OCI-LY3 (cell line): Measurements from ENCODE around the gene AUTS2.

ENCODE experiments used
- H2AFZ ChIP-seq: fragments of 200-600, 300-600 bp; shearing (Covaris generic); 2 replicates; pipeline ENCODE4 v1.6.0; 2014; ENCODE audit warnings: antibody characterized with exemption, low read depth, low read length
- H3K27ac ChIP-seq: fragments of 200-600, 300-600 bp; sonication (generic); 2 replicates; pipeline ENCODE4 v1.5.1; 2014; ENCODE audit warnings: mild to moderate bottlenecking, low read length, moderate library complexity, mixed read lengths
- H3K27me3 ChIP-seq: fragments of 200-600, 300-600 bp; sonication (generic); 2 replicates; pipeline ENCODE4 v1.6.1; 2014; ENCODE audit warnings: low read depth, low read length, mixed read lengths
- H3K36me3 ChIP-seq: fragments of 200-600, 300-600 bp; sonication (generic); replicated peaks from 2 replicates; pipeline ENCODE3; 2014; ENCODE audit warnings: low read depth, low read length, mixed read lengths
- H3K4me1 ChIP-seq: fragments of 300-600, 200-600 bp; sonication (generic); 2 replicates; pipeline ENCODE4 v1.6.1; 2014; ENCODE audit warnings: low read length, mixed read lengths
- H3K4me2 ChIP-seq: fragments of 200-600, 300-600 bp; sonication (generic); 2 replicates; pipeline ENCODE4 v1.6.1; 2014; ENCODE audit warnings: low read length, mixed read lengths
- H3K4me3 ChIP-seq: fragments of 300-600, 200-600 bp; sonication (generic); 2 replicates; pipeline ENCODE4 v1.5.1; 2014; ENCODE audit warnings: antibody characterized with exemption, mild to moderate bottlenecking, low read length, moderate library complexity
- H3K79me2 ChIP-seq: fragments of 300-600, 200-600 bp; shearing (Covaris generic); 2 replicates; pipeline ENCODE4 v1.6.1; 2014; ENCODE audit warnings: mild to moderate bottlenecking, low read length, mixed read lengths
- H3K9ac ChIP-seq: fragments of 300-600, 200-600 bp; shearing (Covaris generic); 2 replicates; pipeline ENCODE4 v1.6.0; 2014; ENCODE audit warnings: mild to moderate bottlenecking, low read length, moderate library complexity
- H3K9me3 ChIP-seq: fragments of 200-600, 300-600 bp; shearing (Covaris generic); 2 replicates; pipeline ENCODE4 v1.6.1; 2014; ENCODE audit warnings: low read length, mixed read lengths; ENCODE audit not compliant: insufficient read depth
- H4K20me1 ChIP-seq: fragments of 200-600, 300-600 bp; sonication (generic); 2 replicates; pipeline ENCODE4 v1.6.1; 2016; ENCODE audit warnings: low read length, mixed read lengths; ENCODE audit not compliant: insufficient read depth
- CTCF ChIP-seq: fragments of 200-600, 300-600 bp; sonication (generic); IDR thresholded peaks from 2 replicates; pipeline ENCODE4 v1.5.1; 2014; ENCODE audit warnings: antibody characterized with exemption, low read length, low read depth
- EZH2phosphoT487 ChIP-seq: fragments of 200-600 bp; shearing (Covaris generic); IDR thresholded peaks from 2 replicates; pipeline ENCODE4 v1.6.1; 2018; ENCODE audit warnings: antibody characterized with exemption, mixed run types, low read depth

AUTS2 gene

GRCh38 chr7:70000737-70001348 is 402.6 kb downstream of the AUTS2 start:
- Histone ChIP-seq H3K27me3 (no peaks in the 10 kb centered on the region), H3K9ac (no peak overlapping the region), H3K4me2 (no peak overlapping the region), H3K4me3 (no peak overlapping the region), H4K20me1 (no peaks in the 10 kb centered on the region), H3K9me3 (no peaks in the 10 kb centered on the region), H3K27ac (no peak overlapping the region), H3K4me1 (no peaks in the 10 kb centered on the region), H3K36me3 (no peaks in the 10 kb centered on the region), H3K79me2 (no peaks in the 10 kb centered on the region), H2AFZ (no peak overlapping the region)
- TF ChIP-seq EZH2phosphoT487 (no peak), CTCF (no peak)

GRCh38 chr7:70005480-70005879 is 407.2 kb downstream of the AUTS2 start:
- Histone ChIP-seq H3K36me3 (no peaks in the 10 kb centered on the region), H3K27ac (no peak overlapping the region), H3K4me2 (no peak overlapping the region), H3K4me1 (no peaks in the 10 kb centered on the region), H3K9me3 (no peaks in the 10 kb centered on the region), H3K4me3 (no peak overlapping the region), H3K27me3 (no peaks in the 10 kb centered on the region), H3K9ac (no peak overlapping the region), H4K20me1 (no peaks in the 10 kb centered on the region), H3K79me2 (no peaks in the 10 kb centered on the region), H2AFZ (no peak overlapping the region)
- no peak for TF ChIP-seq CTCF
- TF ChIP-seq EZH2phosphoT487, result no peak

GRCh38 chr7:70005891-70006260 is 407.6 kb downstream of the AUTS2 start:
- Histone ChIP-seq H3K4me1 (no peaks in the 10 kb centered on the region), H3K36me3 (no peaks in the 10 kb centered on the region), H3K27me3 (no peaks in the 10 kb centered on the region), H3K9ac (no peak overlapping the region), H3K9me3 (no peaks in the 10 kb centered on the region), H3K79me2 (no peaks in the 10 kb centered on the region), H3K27ac (no peak overlapping the region), H4K20me1 (no peaks in the 10 kb centered on the region), H2AFZ (no peak overlapping the region), H3K4me3 (no peak overlapping the region), H3K4me2 (no peak overlapping the region)
- no peak for TF ChIP-seq EZH2phosphoT487
- no peak for TF ChIP-seq CTCF

DNA sequence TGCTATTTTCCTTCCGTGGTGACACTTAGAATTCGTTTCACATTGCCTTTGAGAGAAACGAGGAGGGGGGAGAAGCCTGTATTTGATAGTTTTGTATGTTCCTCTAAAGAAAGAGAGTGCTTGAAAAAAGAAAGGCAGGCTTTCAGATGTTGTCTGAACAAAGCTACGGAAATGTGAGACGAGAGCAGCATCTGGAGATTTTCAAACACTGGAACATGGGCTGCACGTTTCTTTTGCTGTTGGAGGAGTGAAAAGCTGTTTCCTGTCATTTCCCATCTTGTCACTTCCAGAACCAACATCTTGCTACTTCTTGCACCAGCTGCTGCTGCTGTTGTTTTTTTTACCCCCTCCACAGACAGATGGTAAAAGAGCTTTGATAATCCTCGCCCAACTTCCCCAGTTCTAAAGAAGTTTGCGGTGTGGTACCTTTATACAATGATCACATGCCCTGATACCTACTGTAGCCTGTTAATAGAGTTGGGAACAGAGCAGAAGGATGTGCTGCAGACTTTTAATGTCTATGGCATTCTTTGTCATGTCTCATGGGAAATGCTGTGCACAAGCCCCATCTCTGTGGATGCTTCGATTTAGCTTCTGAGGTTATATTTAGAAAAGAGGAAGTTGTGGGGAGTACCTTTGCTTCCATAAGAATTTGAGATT is 408.1 kb downstream of the AUTS2 start:
- Histone ChIP-seq H3K79me2 (no peaks in the 10 kb centered on the region), H4K20me1 (no peaks in the 10 kb centered on the region), H3K4me2 (no peak overlapping the region), H3K9ac (no peak overlapping the region), H2AFZ (no peak overlapping the region), H3K27ac (no peak overlapping the region), H3K27me3 (no peaks in the 10 kb centered on the region), H3K36me3 (no peaks in the 10 kb centered on the region), H3K4me3 (no peak overlapping the region), H3K4me1 (no peaks in the 10 kb centered on the region), H3K9me3 (no peaks in the 10 kb centered on the region)
- no peak for TF ChIP-seq CTCF
- TF ChIP-seq EZH2phosphoT487, result no peak
